HG03139 (cell line): Measurements from ENCODE around the gene LGALSL.

ENCODE experiments used
- ATAC-seq: cut with Tn5 transposase; IDR thresholded peaks from one replicate; pipeline ENCODE4 v1.9.1; 2021; ENCODE audit not compliant: unreplicated experiment

LGALSL gene

DNA sequence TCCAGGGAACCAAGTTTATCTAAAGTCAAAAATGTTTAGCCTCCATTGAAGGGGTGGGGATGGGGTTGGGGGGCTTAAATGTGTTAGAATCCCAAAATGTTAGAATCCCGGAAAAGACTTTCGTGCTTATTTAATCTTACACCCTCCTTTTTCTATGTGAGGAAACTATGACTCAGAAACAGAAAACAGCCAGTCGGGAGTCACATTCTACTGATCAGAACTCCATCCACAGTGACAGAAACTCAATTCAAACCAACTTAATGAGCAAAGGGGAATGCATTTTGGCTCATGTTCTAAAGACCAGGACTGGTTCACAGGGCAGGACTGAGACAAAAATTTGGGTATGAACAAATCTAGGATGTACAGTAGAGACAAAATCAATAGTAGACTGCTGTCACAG lies 38.3 kb downstream of the LGALSL start:
- no peak for ATAC-seq

DNA sequence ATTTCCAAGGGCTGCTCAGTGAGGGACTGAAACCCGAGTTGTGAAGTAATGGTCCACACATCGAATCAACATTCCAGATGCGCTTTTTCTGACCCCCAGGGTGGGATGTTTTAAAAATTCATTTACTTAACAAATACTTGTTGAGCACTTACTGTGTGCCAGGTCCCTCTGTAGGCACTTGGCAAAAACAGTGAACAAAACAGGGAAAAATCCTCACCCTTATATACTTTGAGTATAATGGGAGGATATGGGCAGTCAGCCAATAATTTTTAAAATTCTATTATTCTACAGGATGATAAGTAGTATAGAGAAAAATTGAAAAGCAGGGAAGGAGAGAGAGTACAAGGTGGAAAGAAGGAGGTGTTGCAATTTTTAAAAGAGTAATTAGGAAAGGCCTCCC lies 38.9 kb downstream of the LGALSL start:
- no peak for ATAC-seq

DNA sequence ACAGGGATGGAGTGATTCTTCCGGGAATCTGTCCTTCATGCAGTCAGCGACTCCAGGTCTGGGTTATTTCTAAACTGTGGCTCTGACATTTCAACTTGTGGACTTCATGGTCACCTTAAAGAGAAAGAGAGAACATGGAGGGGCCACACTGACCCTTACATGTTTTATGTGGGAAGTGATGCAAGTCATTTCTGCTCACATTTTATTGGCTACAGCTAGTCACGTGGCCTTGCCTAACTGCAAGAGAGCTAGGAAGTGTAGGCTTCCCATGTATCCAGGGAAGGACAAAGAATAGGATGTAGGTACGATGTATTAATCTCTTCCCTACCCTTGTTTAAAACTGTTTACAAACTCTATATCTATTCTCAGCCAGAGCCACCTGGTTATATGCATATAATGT lies 39.8 kb downstream of the LGALSL start:
- no peak for ATAC-seq

DNA sequence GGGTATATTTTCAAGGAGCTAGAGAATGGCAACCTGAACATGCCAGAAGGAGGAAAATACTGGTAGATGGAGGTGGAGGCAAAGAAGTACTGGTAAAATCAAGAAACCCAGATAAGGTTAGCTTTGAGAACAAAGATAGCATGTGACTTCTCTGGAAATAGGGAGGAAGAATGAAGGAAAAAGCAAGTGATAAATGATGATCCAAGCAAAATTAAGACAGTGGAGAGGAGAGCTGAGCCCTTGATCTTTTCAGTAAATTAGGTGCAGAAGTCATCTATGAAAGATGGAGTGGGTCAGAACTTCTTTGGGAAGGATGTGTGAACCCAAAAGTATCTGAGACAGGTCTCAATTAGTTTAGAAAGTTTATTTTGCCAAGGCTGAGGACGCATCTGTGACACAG lies 44.5 kb downstream of the LGALSL start:
- no peak for ATAC-seq

DNA sequence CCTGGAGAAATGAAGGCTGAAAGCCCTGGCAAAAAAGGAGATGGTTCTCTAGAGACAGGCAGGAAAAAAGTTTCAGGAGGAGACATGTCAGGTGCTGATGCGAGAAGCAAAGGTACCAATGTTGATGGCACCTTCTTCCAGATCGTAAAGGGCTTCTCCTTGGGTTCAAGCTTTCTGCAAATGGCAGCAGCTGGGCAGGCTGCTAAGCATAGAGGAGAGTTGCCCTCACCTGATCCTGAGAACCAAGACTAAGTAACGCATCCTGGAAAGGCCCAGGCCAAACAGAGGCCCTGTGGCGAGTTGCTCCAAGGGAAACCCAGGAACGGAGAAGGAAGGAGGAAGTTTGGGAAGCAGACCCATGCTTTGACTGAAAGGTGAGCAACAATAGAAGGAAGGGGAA lies 46.6 kb downstream of the LGALSL start:
- no peak for ATAC-seq

DNA sequence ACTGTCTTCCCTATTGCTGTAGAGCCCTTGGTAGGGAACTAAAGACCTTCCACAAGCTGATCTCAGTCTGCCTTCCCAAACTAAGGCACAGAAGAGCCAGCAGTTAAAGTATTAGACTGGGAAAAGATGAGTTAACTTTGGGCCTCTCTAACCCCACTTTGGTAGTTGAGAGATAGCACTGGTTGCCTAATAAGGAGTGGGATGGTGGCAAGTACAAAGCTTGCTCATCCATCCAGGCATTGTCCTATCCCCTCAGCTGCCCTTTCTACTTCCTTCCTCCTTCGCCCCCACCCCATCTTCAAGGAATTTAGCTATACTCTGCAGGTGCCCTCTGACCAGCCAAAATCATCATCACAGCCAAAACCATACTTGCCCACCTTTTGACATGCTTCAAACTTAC lies 48.0 kb downstream of the LGALSL start:
- ATAC-seq: no peak

DNA sequence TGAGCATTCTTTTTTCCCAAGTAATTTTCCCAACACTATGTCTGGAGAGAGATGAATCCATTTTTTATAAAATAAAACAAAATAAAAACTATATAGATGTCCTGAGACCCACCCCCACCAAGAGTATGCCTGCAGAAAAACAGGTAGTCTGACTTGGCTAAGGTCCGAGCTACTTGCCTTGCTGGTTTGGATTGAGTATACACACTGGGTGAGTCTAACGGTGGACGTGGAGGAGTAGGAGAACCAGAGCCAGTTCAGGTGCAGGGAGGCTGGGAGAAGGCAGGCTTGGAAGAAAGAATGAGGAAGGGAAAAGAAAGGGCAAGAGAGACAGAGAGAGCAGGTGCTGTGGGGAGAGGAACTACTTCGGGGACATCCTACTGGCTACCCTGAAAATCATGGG lies 48.9 kb downstream of the LGALSL start:
- ATAC-seq: no peak

DNA sequence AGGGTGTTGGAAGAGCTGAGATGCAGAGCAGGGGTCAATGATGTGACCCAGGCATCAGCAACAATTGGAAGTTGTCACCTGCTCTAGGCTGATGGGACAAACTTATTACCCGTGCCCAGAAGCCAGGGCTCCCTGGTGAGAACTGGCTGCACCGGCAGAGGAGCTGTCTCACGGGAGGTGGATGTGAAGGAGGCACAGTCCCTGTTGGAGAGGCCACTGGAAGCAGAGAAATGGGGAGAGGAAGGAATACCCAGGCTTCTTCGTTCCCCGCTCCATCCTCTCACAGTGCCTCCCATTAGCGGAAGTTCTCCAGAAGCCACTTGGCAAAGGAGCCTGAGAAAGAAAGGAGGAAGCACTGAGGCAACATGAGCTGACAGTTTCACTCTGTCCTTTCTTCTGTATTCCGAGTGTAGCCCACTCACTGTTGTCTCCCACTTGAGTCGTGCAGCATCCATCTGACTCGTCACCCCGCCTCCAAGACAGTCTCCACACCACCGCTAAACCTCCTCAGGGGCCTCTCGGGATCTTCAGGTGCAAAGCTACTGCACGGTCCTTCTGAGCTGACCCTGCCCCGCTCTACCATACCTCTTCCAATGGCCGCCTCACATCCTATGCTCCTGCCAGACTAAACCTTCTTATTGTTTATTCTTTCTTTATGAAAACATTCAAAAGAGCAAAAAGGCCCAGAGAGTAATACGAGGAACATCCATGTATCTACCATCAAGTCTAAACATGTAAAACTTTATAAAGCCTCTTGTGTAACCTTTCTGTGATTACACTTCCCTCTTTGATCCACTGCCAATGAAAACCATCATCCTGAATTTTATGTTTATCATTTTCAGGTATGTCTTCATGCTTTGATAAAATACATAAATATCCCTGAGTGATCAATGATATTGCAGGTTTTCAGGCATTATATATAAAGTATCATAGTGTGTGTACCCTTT lies 51.1 kb downstream of the LGALSL start:
- no peak for ATAC-seq

DNA sequence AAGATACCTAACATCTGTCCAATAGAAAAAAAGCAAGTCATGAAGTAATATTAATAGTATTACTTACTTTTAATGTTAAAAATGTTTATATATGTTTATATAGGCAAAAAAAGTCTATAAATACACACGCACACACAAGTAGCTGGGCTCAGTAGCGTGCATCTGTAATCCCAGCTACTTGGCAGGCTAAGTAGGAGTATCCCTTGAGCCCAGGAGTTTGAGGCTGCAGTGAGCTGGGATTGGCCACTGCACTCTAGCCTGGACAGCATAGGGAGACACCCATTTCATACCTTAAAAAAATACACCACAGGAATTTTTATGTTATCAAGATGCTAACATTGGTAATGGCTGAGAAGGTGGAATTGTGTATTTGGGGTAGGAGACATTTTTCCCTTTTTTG lies 52.7 kb downstream of the LGALSL start:
- ATAC-seq: no peak
